Type B pancreatic cell (in vitro differentiated cells): ENCODE measurements around the gene NFKB2. TPM values are rescaled to one million over a fixed set of nuclear protein-coding genes. Genes with fewer than 3 reads are reported as not detected.

ENCODE experiments used
- DNase-seq: peaks from one replicate; pipeline ENCODE4 v3.0.0; 2021; ENCODE audit warnings: mixed read lengths; ENCODE audit not compliant: unreplicated experiment; ENCODE audit errors: extremely low spot score
- H3K27ac Mint-ChIP-seq: 2 replicates; pipeline ENCODE4 v1.8.0; 2021; ENCODE audit warnings: mild to moderate bottlenecking, mixed read lengths
- H3K27me3 Mint-ChIP-seq: 2 replicates; pipeline ENCODE4 v1.8.0; 2021; ENCODE audit warnings: mixed read lengths
- H3K36me3 Mint-ChIP-seq: 2 replicates; pipeline ENCODE4 v1.8.0; 2021; ENCODE audit warnings: mixed read lengths
- H3K4me1 Mint-ChIP-seq: one replicate; pipeline ENCODE4 v1.8.0; 2021; ENCODE audit warnings: mixed read lengths; ENCODE audit not compliant: unreplicated experiment
- H3K4me3 Mint-ChIP-seq: 2 replicates; pipeline ENCODE4 v1.8.0; 2021; ENCODE audit warnings: mild to moderate bottlenecking, mixed read lengths
- H3K9me3 Mint-ChIP-seq: 2 replicates; pipeline ENCODE4 v1.8.0; 2021; ENCODE audit warnings: mixed read lengths
- total RNA-seq: library from RNA; stranded (reverse); gene quantifications from 2 replicates; pipeline ENCODE4 v1.2.1, GENCODE V29; 2021; ENCODE audit warnings: low replicate concordance
- TF ChIP-seq, protein P1 (sequence below): fragments of 200-600 bp; sonication (generic); conservative IDR thresholded peaks from 2 replicates; pipeline ENCODE4 v1.5.0; 2021; ENCODE audit warnings: antibody characterized with exemption, mild to moderate bottlenecking

NFKB2 gene
- total RNA-seq, 1 donor from 2014 or later: 29.7 TPM

GRCh38 chr10:102396317-102396650 lies 779 bp downstream of the NFKB2 start:
- Mint-ChIP-seq H3K4me1 (peaks cover 13% of the 10 kb centered on the region), H3K9me3 (no peaks in the 10 kb centered on the region), H3K4me3 (peak overlapping the region; percentile 92), H3K27me3 (peaks cover 8% of the 10 kb centered on the region), H3K27ac (peak overlapping the region; percentile 99), H3K36me3 (no peaks in the 10 kb centered on the region)
- TF ChIP-seq, protein P1, sequence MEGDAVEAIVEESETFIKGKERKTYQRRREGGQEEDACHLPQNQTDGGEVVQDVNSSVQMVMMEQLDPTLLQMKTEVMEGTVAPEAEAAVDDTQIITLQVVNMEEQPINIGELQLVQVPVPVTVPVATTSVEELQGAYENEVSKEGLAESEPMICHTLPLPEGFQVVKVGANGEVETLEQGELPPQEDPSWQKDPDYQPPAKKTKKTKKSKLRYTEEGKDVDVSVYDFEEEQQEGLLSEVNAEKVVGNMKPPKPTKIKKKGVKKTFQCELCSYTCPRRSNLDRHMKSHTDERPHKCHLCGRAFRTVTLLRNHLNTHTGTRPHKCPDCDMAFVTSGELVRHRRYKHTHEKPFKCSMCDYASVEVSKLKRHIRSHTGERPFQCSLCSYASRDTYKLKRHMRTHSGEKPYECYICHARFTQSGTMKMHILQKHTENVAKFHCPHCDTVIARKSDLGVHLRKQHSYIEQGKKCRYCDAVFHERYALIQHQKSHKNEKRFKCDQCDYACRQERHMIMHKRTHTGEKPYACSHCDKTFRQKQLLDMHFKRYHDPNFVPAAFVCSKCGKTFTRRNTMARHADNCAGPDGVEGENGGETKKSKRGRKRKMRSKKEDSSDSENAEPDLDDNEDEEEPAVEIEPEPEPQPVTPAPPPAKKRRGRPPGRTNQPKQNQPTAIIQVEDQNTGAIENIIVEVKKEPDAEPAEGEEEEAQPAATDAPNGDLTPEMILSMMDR: no peak
- no peak for DNase-seq

DNA sequence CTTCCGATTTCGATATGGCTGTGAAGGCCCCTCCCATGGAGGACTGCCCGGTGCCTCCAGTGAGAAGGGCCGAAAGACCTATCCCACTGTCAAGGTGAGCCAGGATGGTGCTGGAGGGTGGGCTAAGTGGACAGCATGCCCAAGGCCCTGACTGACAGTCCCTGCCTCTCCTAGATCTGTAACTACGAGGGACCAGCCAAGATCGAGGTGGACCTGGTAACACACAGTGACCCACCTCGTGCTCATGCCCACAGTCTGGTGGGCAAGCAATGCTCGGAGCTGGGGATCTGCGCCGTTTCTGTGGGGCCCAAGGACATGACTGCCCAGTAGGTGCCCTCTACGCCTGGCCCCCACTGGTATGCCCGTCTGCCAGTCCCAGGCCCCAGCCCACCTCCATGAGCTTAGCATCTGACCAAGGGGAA lies 1.2 kb downstream of the NFKB2 start:
- DNase-seq: no peak
- H3K4me1 Mint-ChIP-seq: peaks cover 13% of the 10 kb centered on the region
- H3K27me3 Mint-ChIP-seq: peaks cover 8% of the 10 kb centered on the region
- H3K9me3 Mint-ChIP-seq: no peaks in the 10 kb centered on the region
- H3K36me3 Mint-ChIP-seq: no peaks in the 10 kb centered on the region
- peak overlapping the region; percentile 92 for H3K4me3 Mint-ChIP-seq
- H3K27ac Mint-ChIP-seq: peak overlapping the region; percentile 99
- TF ChIP-seq, protein P1: no peak

- no peaks in the 10 kb centered on the region for H3K9me3 Mint-ChIP-seq
- peaks cover 3% of the 10 kb centered on the region for H3K27me3 Mint-ChIP-seq
- H3K36me3 Mint-ChIP-seq: no peaks in the 10 kb centered on the region
- H3K4me1 Mint-ChIP-seq: peaks cover 13% of the 10 kb centered on the region
- H3K27ac Mint-ChIP-seq: peak overlapping the region; percentile 99
- TF ChIP-seq, protein P1: no peak
- DNase-seq: no peak
- H3K4me3 Mint-ChIP-seq: peak overlapping the region; percentile 92
Observed at GRCh38 chr10:102397222-102398171, 2.0 kb downstream of the NFKB2 start.

DNA sequence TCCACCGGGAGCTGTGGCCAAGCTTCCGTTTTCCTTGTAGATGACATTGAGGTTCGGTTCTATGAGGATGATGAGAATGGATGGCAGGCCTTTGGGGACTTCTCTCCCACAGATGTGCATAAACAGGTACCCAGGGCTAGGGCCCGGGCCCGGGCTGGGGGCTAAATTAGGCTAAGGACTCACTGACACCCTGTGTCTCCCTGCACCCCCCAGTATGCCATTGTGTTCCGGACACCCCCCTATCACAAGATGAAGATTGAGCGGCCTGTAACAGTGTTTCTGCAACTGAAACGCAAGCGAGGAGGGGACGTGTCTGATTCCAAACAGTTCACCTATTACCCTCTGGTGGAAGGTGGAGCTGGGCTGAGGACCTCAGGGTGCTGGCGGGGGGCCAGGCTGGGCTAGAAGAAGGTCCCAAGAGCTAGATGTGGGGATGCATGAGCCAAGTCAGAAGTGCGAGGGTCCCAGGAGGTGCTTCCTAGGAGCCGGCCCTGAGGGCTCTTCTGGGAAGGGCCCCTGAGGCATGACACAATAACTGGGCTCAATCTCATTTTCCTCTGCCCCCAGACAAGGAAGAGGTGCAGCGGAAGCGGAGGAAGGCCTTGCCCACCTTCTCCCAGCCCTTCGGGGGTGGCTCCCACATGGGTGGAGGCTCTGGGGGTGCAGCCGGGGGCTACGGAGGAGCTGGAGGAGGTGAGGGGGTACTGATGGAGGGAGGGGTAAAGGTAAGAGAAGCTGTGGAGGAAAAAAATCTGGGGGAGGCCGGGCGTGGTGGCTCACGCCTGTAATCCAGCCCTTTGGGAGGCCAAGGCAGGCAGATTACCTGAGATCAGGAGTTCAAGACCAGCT lies 2.9 kb downstream of the NFKB2 start:
- Mint-ChIP-seq H3K4me3 (peak overlapping the region; percentile 76), H3K4me1 (peaks cover 13% of the 10 kb centered on the region), H3K9me3 (no peaks in the 10 kb centered on the region), H3K27ac (peak overlapping the region; percentile 56), H3K36me3 (no peaks in the 10 kb centered on the region), H3K27me3 (peaks cover 3% of the 10 kb centered on the region)
- TF ChIP-seq, protein P1: no peak
- DNase-seq: no peak

GRCh38 chr10:102399217-102400021 lies 3.9 kb downstream of the NFKB2 start:
- Mint-ChIP-seq H3K27me3 (no peaks in the 10 kb centered on the region), H3K36me3 (no peaks in the 10 kb centered on the region), H3K4me1 (peaks cover 9% of the 10 kb centered on the region), H3K4me3 (peak overlapping the region; percentile 79), H3K9me3 (no peaks in the 10 kb centered on the region), H3K27ac (peak overlapping the region; percentile 56)
- TF ChIP-seq, protein P1: peak; percentile 99
- DNase-seq: peak; percentile 94
